H9 (cell line): ENCODE data around the gene CEP83. TPM values are rescaled to one million over a fixed set of nuclear protein-coding genes. Genes with fewer than 3 reads are reported as not detected.
"Not testable (repeated sequence)": the region's sequence is repeated elsewhere in the genome, so short reads cannot be mapped to it uniquely, and the experiment has no call there.

Experiments
- DNase-seq: peaks from one replicate; pipeline ENCODE4 v3.0.0-alpha.2; 2017
- H2AFZ ChIP-seq: one replicate; pipeline ENCODE4 v1.6.1; 2013; ENCODE audit warnings: mild to moderate bottlenecking, low read length, control low read depth, moderate library complexity
- H2AK5ac ChIP-seq: 2 replicates; pipeline ENCODE4 v1.6.1; 2013; ENCODE audit warnings: low read length, control low read depth, mixed read lengths; ENCODE audit not compliant: insufficient read length
- H2BK120ac ChIP-seq: one replicate; pipeline ENCODE4 v1.6.1; 2013; ENCODE audit warnings: low read depth, mild to moderate bottlenecking, low read length, control low read depth, inconsistent platforms; ENCODE audit not compliant: poor library complexity, severe bottlenecking
- H2BK12ac ChIP-seq: 2 replicates; pipeline ENCODE4 v1.6.1; 2013; ENCODE audit warnings: low read length, control low read depth, mixed read lengths, low read depth; ENCODE audit not compliant: insufficient read length
- H2BK15ac ChIP-seq: 2 replicates; pipeline ENCODE4 v1.6.1; 2013; ENCODE audit warnings: low read depth, low read length, control low read depth
- H2BK20ac ChIP-seq: one replicate; pipeline ENCODE4 v1.6.1; 2013; ENCODE audit warnings: low read depth, mild to moderate bottlenecking, low read length, control low read depth, inconsistent platforms; ENCODE audit not compliant: poor library complexity, severe bottlenecking
- H2BK5ac ChIP-seq: 2 replicates; pipeline ENCODE4 v1.6.1; 2013; ENCODE audit warnings: low read length, control low read depth, mixed read lengths; ENCODE audit not compliant: insufficient read length
- H3K14ac ChIP-seq: 2 replicates; pipeline ENCODE4 v1.6.1; 2013; ENCODE audit warnings: low read length, control low read depth; ENCODE audit not compliant: insufficient read depth
- H3K18ac ChIP-seq: 2 replicates; pipeline ENCODE4 v1.6.1; 2013; ENCODE audit warnings: low read depth, mild to moderate bottlenecking, mixed read lengths, low read length, control low read depth; ENCODE audit not compliant: insufficient read length
- H3K23ac ChIP-seq: 2 replicates; pipeline ENCODE4 v1.6.1; 2013; ENCODE audit warnings: low read length, control low read depth, mixed read lengths, low read depth; ENCODE audit not compliant: insufficient read length
- H3K23me2 ChIP-seq: 2 replicates; pipeline ENCODE4 v1.6.1; 2013; ENCODE audit warnings: low read depth, mild to moderate bottlenecking, mixed read lengths, low read length, control low read depth; ENCODE audit not compliant: insufficient read length, poor library complexity, severe bottlenecking
- H3K27ac ChIP-seq: 2 replicates; pipeline ENCODE4 v1.5.1; 2013; ENCODE audit warnings: low read length, control low read depth, mixed read lengths, low read depth; ENCODE audit not compliant: insufficient read length
- H3K27me3 ChIP-seq: 2 replicates; pipeline ENCODE4 v1.6.1; 2013; ENCODE audit warnings: low read length, control low read depth, inconsistent platforms; ENCODE audit not compliant: insufficient read depth
- H3K4ac ChIP-seq: 2 replicates; pipeline ENCODE4 v1.6.1; 2013; ENCODE audit warnings: low read depth, mild to moderate bottlenecking, control low read depth, inconsistent platforms, low read length, moderate library complexity
- H3K4me1 ChIP-seq: 2 replicates; pipeline ENCODE4 v1.6.1; 2013; ENCODE audit warnings: low read length, control low read depth, inconsistent platforms; ENCODE audit not compliant: insufficient read depth
- H3K4me2 ChIP-seq: 2 replicates; pipeline ENCODE4 v1.6.1; 2013; ENCODE audit warnings: low read length, control low read depth, mixed read lengths; ENCODE audit not compliant: insufficient read length, insufficient read depth
- H3K56ac ChIP-seq: 2 replicates; pipeline ENCODE4 v1.6.1; 2013; ENCODE audit warnings: low read depth, mild to moderate bottlenecking, mixed read lengths, low read length, control low read depth; ENCODE audit not compliant: insufficient read length
- H3K79me1 ChIP-seq: 2 replicates; pipeline ENCODE4 v1.6.1; 2013; ENCODE audit warnings: low read depth, mild to moderate bottlenecking, moderate library complexity, low read length, control low read depth, inconsistent platforms; ENCODE audit not compliant: insufficient read depth, poor library complexity, severe bottlenecking
- H3K79me2 ChIP-seq: 2 replicates; pipeline ENCODE4 v1.6.1; 2013; ENCODE audit warnings: low read length, control low read depth, inconsistent platforms; ENCODE audit not compliant: insufficient read depth
- H3K9ac ChIP-seq: 2 replicates; pipeline ENCODE4 v1.6.1; 2013; ENCODE audit warnings: low read length, control low read depth, mixed read lengths; ENCODE audit not compliant: insufficient read length; ENCODE audit errors: extremely low read depth
- H3K9me3 ChIP-seq: one replicate; pipeline ENCODE4 v1.6.1; 2013; ENCODE audit warnings: low read depth, low read length, inconsistent platforms; ENCODE audit not compliant: control insufficient read depth
- H3T11ph ChIP-seq: one replicate; pipeline ENCODE4 v1.6.1; 2013; ENCODE audit warnings: mild to moderate bottlenecking, low read length, control low read depth, inconsistent platforms
- H4K20me1 ChIP-seq: one replicate; pipeline ENCODE4 v1.6.1; 2013; ENCODE audit not compliant: control insufficient read depth, insufficient read length, insufficient read depth
- H4K5ac ChIP-seq: 2 replicates; pipeline ENCODE4 v1.6.1; 2013; ENCODE audit warnings: low read depth, mild to moderate bottlenecking, mixed read lengths, low read length, control low read depth; ENCODE audit not compliant: insufficient read length
- H4K8ac ChIP-seq: replicated peaks from 2 replicates; pipeline ENCODE4 v1.6.1; 2013; ENCODE audit warnings: low read length, control low read depth, mixed read lengths, low read depth; ENCODE audit not compliant: insufficient read length
- H4K91ac ChIP-seq: 2 replicates; pipeline ENCODE4 v1.6.1; 2013; ENCODE audit warnings: low read depth, mild to moderate bottlenecking, moderate library complexity, mixed read lengths, low read length, control low read depth; ENCODE audit not compliant: insufficient read length
- H3K27ac Mint-ChIP-seq, 3 experiments: 2 replicates in 2 of 3; 3 replicates in 1 of 3; pipeline ENCODE4 v1.8.0; 2020 to 2021; ENCODE audit warnings: mixed read lengths in 3 of 3, mild to moderate bottlenecking in 1 of 3, moderate library complexity in 1 of 3
- H3K27me3 Mint-ChIP-seq: 2 replicates; pipeline ENCODE4 v1.8.0; 2021; ENCODE audit warnings: low read depth, mild to moderate bottlenecking, moderate library complexity, mixed read lengths
- H3K36me3 Mint-ChIP-seq, 3 experiments: 2 replicates in 2 of 3; 3 replicates in 1 of 3; pipeline ENCODE4 v1.8.0; 2020 to 2021; ENCODE audit warnings: low read depth in 3 of 3, mixed read lengths in 3 of 3; ENCODE audit not compliant: insufficient read depth in 1 of 3
- H3K4me1 Mint-ChIP-seq, 2 experiments: 2 replicates each; pipeline ENCODE4 v1.8.0; 2020; ENCODE audit warnings: mixed read lengths in 2 of 2
- H3K4me3 Mint-ChIP-seq, 2 experiments: 2 replicates in 1 of 2; 3 replicates in 1 of 2; pipeline ENCODE4 v1.8.0; 2020 to 2021; ENCODE audit warnings: mild to moderate bottlenecking in 2 of 2, mixed read lengths in 2 of 2, moderate library complexity in 1 of 2
- H3K9me3 Mint-ChIP-seq, 2 experiments: 2 replicates in 1 of 2; 3 replicates in 1 of 2; pipeline ENCODE4 v1.8.0; 2020; ENCODE audit warnings: mild to moderate bottlenecking in 2 of 2, mixed read lengths in 2 of 2, moderate library complexity in 1 of 2
- WGBS: extraction: QIAGEN DNeasy Blood & Tissue Kit; methylation state at CpG from one replicate; pipeline ENCODE4 v1.1.7; 2013; ENCODE audit warnings: missing lambda C conversion rate, low lambda C conversion rate, mixed read lengths; ENCODE audit not compliant: insufficient read length; ENCODE audit errors: extremely low coverage; 5-methylcytosine and 5-hydroxymethylcytosine counted together
- total RNA-seq: library from RNA; stranded (reverse); gene quantifications from 2 replicates; pipeline ENCODE4 v1.2.1, GENCODE V29; 2021
- TF ChIP-seq, protein P1 (sequence below): fragments of 200-600 bp; sonication (generic); conservative IDR thresholded peaks from 3 replicates; pipeline ENCODE4 v1.8.0; 2021; ENCODE audit warnings: antibody characterized with exemption, mild to moderate bottlenecking

CEP83 gene
- total RNA-seq, 1 experiment from 2014 or later, result 26.5 TPM

DNA sequence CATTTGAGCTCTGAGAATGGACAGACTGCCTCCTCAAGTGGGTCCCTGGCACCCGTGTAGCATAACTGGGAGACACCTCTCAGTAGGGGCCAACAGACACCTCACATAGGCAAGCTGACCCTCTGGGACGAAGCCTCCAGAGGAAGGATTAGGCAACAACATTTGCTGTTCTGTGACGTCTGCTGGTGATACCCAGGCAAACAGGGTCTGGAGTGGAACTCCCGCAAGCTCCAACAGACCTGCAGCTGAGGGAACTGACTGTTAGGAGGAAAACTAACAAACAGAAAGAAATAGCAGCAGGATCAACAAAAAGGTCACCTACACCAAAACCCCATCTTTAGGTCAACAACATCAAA is 69.6 kb downstream of the CEP83 start:
- H3K4ac ChIP-seq, result no peak overlapping the region
- WGBS, result no CpG with 5 or more reads among the region's 4 CpGs
- H4K91ac ChIP-seq, result no peak overlapping the region
- no peak overlapping the region for H3K56ac ChIP-seq
- no peak overlapping the region for H2BK12ac ChIP-seq
- H3K9ac ChIP-seq, result no peak overlapping the region
- peak overlapping the region; percentile 43 for H3K27ac ChIP-seq
- H3K27me3 ChIP-seq, result no peaks in the 10 kb centered on the region
- no peak overlapping the region for H2BK15ac ChIP-seq
- peak overlapping the region; percentile 55 for H3K4me2 ChIP-seq
- no peak overlapping the region for H2BK20ac ChIP-seq
- Mint-ChIP-seq H3K4me1 (peaks cover 4 to 8% of the 10 kb centered on the region in 2 experiments), H3K27ac (peak overlapping the region in 2 of 3 experiments; percentile 16 to 91; a peak in 3 of 7 replicates), H3K4me3 (peak overlapping the region in 1 of 2 experiments; percentile 74; a peak in 2 of 5 replicates), H3K27me3 (no peaks in the 10 kb centered on the region), H3K9me3 (peaks cover 2 to 9% of the 10 kb centered on the region in 2 experiments; a peak in 3 of 5 replicates), H3K36me3 (peaks cover 11 to 32% (median 15%) of the 10 kb centered on the region in 3 experiments)
- no peak for DNase-seq
- H3K18ac ChIP-seq, result no peak overlapping the region
- H3K4me1 ChIP-seq, result no peaks in the 10 kb centered on the region; the same call in 1 of the 2 replicates
- no peaks in the 10 kb centered on the region for H3K9me3 ChIP-seq
- no peaks in the 10 kb centered on the region for H4K20me1 ChIP-seq
- no peaks in the 10 kb centered on the region for H3K23me2 ChIP-seq
- no peak overlapping the region for H2BK120ac ChIP-seq
- H4K8ac ChIP-seq, result no peak overlapping the region
- H2AK5ac ChIP-seq, result no peak overlapping the region
- H3K79me1 ChIP-seq, result no peaks in the 10 kb centered on the region
- no peaks in the 10 kb centered on the region for H3K79me2 ChIP-seq
- no peak overlapping the region for H4K5ac ChIP-seq
- no peak overlapping the region for H3K23ac ChIP-seq
- TF ChIP-seq, protein P1, sequence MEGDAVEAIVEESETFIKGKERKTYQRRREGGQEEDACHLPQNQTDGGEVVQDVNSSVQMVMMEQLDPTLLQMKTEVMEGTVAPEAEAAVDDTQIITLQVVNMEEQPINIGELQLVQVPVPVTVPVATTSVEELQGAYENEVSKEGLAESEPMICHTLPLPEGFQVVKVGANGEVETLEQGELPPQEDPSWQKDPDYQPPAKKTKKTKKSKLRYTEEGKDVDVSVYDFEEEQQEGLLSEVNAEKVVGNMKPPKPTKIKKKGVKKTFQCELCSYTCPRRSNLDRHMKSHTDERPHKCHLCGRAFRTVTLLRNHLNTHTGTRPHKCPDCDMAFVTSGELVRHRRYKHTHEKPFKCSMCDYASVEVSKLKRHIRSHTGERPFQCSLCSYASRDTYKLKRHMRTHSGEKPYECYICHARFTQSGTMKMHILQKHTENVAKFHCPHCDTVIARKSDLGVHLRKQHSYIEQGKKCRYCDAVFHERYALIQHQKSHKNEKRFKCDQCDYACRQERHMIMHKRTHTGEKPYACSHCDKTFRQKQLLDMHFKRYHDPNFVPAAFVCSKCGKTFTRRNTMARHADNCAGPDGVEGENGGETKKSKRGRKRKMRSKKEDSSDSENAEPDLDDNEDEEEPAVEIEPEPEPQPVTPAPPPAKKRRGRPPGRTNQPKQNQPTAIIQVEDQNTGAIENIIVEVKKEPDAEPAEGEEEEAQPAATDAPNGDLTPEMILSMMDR, result no peak
- no peak overlapping the region for H2AFZ ChIP-seq
- H3T11ph ChIP-seq, result no peak overlapping the region
- H3K14ac ChIP-seq, result no peak overlapping the region
- no peak overlapping the region for H2BK5ac ChIP-seq

DNA sequence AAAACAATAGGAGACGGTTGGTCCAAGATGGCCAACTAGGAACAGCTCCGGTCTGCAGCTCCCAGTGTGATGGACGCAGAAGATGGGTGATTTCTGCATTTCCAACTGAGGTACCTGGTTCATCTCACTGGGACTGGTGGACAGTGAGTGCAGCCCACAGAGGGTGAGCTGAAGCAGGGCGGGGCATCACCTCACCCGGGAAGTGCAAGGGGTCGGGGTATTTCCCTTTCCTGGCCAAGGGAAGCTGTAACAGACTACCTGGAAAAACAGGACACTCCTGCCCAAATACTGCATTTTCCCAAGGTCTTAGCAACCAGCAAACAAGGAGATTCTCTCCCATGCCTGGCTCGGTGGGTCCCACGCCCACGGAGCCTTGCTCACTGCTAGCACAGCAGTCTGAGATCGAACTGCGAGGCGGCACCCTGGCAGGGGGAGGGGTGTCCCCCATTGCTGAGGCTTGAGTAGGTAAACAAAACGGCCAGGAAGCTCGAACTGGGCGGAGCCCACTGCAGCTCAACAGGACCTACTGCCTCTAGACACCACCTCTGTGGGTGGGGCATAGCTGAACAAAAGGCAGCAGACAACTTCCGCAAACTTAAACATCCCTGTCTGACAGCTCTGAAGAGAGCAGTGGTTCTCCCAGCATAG is 70.1 kb downstream of the CEP83 start:
- peak overlapping the region; percentile 27 to 74; a peak in 4 of 5 replicates for H3K4me3 Mint-ChIP-seq
- DNase-seq, result peak; percentile 96

More for the DNA sequence above, 70.1 kb downstream of the CEP83 start:
- not testable (repeated sequence) for H3K14ac ChIP-seq, H3T11ph ChIP-seq, H4K20me1 ChIP-seq, H3K79me1 ChIP-seq, H2BK20ac ChIP-seq, H2AK5ac ChIP-seq, H3K56ac ChIP-seq, H2BK12ac ChIP-seq, H4K91ac ChIP-seq, H3K4ac ChIP-seq, H3K27me3 ChIP-seq, H2BK5ac ChIP-seq, H3K9me3 Mint-ChIP-seq, H2AFZ ChIP-seq, H3K4me1 ChIP-seq, H3K23ac ChIP-seq, H2BK120ac ChIP-seq, H3K79me2 ChIP-seq, H3K9me3 ChIP-seq, H3K4me1 Mint-ChIP-seq, H4K8ac ChIP-seq, H2BK15ac ChIP-seq, H4K5ac ChIP-seq, H3K27me3 Mint-ChIP-seq, H3K23me2 ChIP-seq
- Mint-ChIP-seq H3K27ac (peak overlapping the region in 2 of 3 experiments; percentile 16 to 94; a peak in 4 of 7 replicates), H3K36me3 (peaks cover 16 to 36% (median 17%) of the 10 kb centered on the region in 3 experiments)
- H3K27ac ChIP-seq, result peak overlapping the region; percentile 43
- WGBS, result no CpG with 5 or more reads among the region's 16 CpGs
- H3K9ac ChIP-seq, result peak overlapping the region; percentile 54
- H3K18ac ChIP-seq, result peak overlapping the region; percentile 82
- H3K4me2 ChIP-seq, result peak overlapping the region; percentile 55
